ENCODE measurements around the gene MAPK11.

MAPK11 gene

GRCh38 chr22:50269573-50269969, 609 bp downstream of the MAPK11 start:
- TF ChIP-seq REST (IDR thresholded peaks at IDR 0.05; ENCODE audit: insufficient read depth in 1 of 2, low read depth in 2 of 2, low read length in 2 of 2) (no peak), POLR2AphosphoS5 (IDR thresholded peaks at IDR 0.05; ENCODE audit: low read depth, low read length) (no peak), FOXP2 (optimal IDR thresholded peaks at IDR 0.05; ENCODE audit: borderline replicate concordance, extremely low read depth, extremely low read length, insufficient read depth) (no peak), SIN3A (IDR thresholded peaks at IDR 0.05; ENCODE audit: borderline replicate concordance, insufficient read depth, low read length) (no peak), TAF1 (IDR thresholded peaks at IDR 0.05; ENCODE audit: borderline replicate concordance, insufficient read depth, low read length) (no peak)

- TF ChIP-seq POLR2AphosphoS5 (IDR thresholded peaks at IDR 0.05; ENCODE audit: low read depth, low read length) (no peak), SIN3A (IDR thresholded peaks at IDR 0.05; ENCODE audit: borderline replicate concordance, insufficient read depth, low read length) (no peak), REST (IDR thresholded peaks at IDR 0.05; ENCODE audit: insufficient read depth in 1 of 2, low read depth in 2 of 2, low read length in 2 of 2) (no peak), FOXP2 (optimal IDR thresholded peaks at IDR 0.05; ENCODE audit: borderline replicate concordance, extremely low read depth, extremely low read length, insufficient read depth) (no peak), TAF1 (IDR thresholded peaks at IDR 0.05; ENCODE audit: borderline replicate concordance, insufficient read depth, low read length) (no peak)
Measured at GRCh38 chr22:50268655-50269113, 1.5 kb downstream of the MAPK11 start.

GRCh38 chr22:50267591-50268390, 2.4 kb downstream of the MAPK11 start:
- TF ChIP-seq POLR2AphosphoS5 (IDR thresholded peaks at IDR 0.05; ENCODE audit: low read depth, low read length) = no peak
- no peak for TF ChIP-seq FOXP2 (optimal IDR thresholded peaks at IDR 0.05; ENCODE audit: borderline replicate concordance, extremely low read depth, extremely low read length, insufficient read depth)
- no peak for TF ChIP-seq SIN3A (IDR thresholded peaks at IDR 0.05; ENCODE audit: borderline replicate concordance, insufficient read depth, low read length)
- TF ChIP-seq REST (IDR thresholded peaks at IDR 0.05; ENCODE audit: insufficient read depth in 1 of 2, low read depth in 2 of 2, low read length in 2 of 2) = no peak
- no peak for TF ChIP-seq TAF1 (IDR thresholded peaks at IDR 0.05; ENCODE audit: borderline replicate concordance, insufficient read depth, low read length)

GRCh38 chr22:50266994-50267393, 3.2 kb downstream of the MAPK11 start:
- no peak for TF ChIP-seq REST (IDR thresholded peaks at IDR 0.05; ENCODE audit: insufficient read depth in 1 of 2, low read depth in 2 of 2, low read length in 2 of 2)
- no peak for TF ChIP-seq FOXP2 (optimal IDR thresholded peaks at IDR 0.05; ENCODE audit: borderline replicate concordance, extremely low read depth, extremely low read length, insufficient read depth)
- TF ChIP-seq SIN3A (IDR thresholded peaks at IDR 0.05; ENCODE audit: borderline replicate concordance, insufficient read depth, low read length) = no peak
- TF ChIP-seq POLR2AphosphoS5 (IDR thresholded peaks at IDR 0.05; ENCODE audit: low read depth, low read length) = no peak
- no peak for TF ChIP-seq TAF1 (IDR thresholded peaks at IDR 0.05; ENCODE audit: borderline replicate concordance, insufficient read depth, low read length)

Data from PFSK-1 (cell line).